HCT116 (cell line): ENCODE results near the gene GALNT16.

Source experiments
- EZH2 ChIP-seq: fragments of 200-600 bp; sonication (generic); IDR thresholded peaks from 2 replicates; pipeline ENCODE4 v1.6.1; 2017; ENCODE audit warnings: antibody characterized with exemption, mixed run types
- MAX ChIP-seq: IDR thresholded peaks from 2 replicates; pipeline ENCODE4 v1.6.1; 2012
- POLR2AphosphoS5 ChIP-seq: IDR thresholded peaks from 2 replicates; pipeline ENCODE4 v1.6.1; 2011; ENCODE audit warnings: mild to moderate bottlenecking, low read depth, low read length, moderate library complexity
- RAD21 ChIP-seq: IDR thresholded peaks from 2 replicates; pipeline ENCODE4 v1.6.1; 2012; ENCODE audit warnings: low read depth, mild to moderate bottlenecking
- YY1 ChIP-seq: IDR thresholded peaks from 2 replicates; pipeline ENCODE4 v1.6.1; 2011; ENCODE audit warnings: low read length, low read depth, moderate library complexity, mild to moderate bottlenecking; ENCODE audit not compliant: insufficient replicate concordance; ENCODE audit errors: extremely low read depth
- TF ChIP-seq, protein P1 (sequence below), 3 experiments: fragments of 200-600 bp in 1 of 3; sonication (generic) in 1 of 3; IDR thresholded peaks in 2 of 3; conservative IDR thresholded peaks in 1 of 3; 2 replicates each; pipeline ENCODE4 v1.5.1; 2012 to 2017; ENCODE audit warnings: low read depth in 2 of 3, low read length in 2 of 3, antibody characterized with exemption in 1 of 3, borderline replicate concordance in 1 of 3, control low read depth in 1 of 3, mild to moderate bottlenecking in 1 of 3, mixed read lengths in 1 of 3, mixed run types in 1 of 3, moderate library complexity in 1 of 3; ENCODE audit not compliant: insufficient read depth in 1 of 3

DNA sequence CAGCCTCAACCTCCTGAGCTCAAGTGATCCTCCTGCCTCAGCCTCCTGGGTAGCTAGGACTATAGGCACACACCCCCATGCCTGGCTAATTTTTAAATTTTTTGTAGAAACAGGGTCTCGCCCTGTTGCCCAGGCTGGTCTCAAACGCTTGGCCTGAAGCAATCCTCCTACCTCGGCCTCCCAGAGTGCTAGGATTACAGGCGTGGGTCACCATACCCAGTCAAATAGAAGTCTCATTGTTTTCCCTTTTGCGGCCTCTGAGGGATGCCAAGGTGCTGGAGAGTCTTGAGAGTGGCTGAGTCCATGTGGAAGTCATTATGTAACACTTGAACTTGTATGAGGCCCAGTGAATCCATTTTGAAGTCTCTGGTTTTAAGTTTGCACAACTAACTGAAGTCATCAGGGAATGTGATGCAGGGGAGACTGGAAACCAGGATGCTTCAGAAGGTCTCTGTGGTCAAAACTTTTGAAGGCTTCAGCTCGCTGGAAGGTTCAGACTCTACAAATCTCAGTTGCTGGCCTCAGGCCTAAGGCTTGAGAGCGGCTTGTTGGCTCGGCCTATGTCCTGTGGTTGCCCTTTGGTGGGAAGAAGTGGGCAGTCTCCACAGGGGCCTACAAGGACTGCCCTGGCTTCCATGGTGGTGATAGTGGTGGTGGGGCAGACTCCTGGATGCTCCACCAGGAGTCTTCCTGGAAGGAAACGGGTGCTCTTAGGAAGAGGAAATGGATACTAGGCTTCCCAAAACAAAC, 29.2 kb downstream of the GALNT16 start:
- TF ChIP-seq, protein P1, sequence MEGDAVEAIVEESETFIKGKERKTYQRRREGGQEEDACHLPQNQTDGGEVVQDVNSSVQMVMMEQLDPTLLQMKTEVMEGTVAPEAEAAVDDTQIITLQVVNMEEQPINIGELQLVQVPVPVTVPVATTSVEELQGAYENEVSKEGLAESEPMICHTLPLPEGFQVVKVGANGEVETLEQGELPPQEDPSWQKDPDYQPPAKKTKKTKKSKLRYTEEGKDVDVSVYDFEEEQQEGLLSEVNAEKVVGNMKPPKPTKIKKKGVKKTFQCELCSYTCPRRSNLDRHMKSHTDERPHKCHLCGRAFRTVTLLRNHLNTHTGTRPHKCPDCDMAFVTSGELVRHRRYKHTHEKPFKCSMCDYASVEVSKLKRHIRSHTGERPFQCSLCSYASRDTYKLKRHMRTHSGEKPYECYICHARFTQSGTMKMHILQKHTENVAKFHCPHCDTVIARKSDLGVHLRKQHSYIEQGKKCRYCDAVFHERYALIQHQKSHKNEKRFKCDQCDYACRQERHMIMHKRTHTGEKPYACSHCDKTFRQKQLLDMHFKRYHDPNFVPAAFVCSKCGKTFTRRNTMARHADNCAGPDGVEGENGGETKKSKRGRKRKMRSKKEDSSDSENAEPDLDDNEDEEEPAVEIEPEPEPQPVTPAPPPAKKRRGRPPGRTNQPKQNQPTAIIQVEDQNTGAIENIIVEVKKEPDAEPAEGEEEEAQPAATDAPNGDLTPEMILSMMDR (IDR thresholded peaks at IDR 0.05 in 2 of 3, conservative IDR thresholded peaks at IDR 0.05 in 1 of 3; ENCODE audit: borderline replicate concordance in 1 of 3, insufficient read depth in 1 of 3, low read depth in 2 of 3, low read length in 2 of 3) = no peak
- TF ChIP-seq YY1 (no peak), POLR2AphosphoS5 (no peak), MAX (no peak), EZH2 (no peak), RAD21 (no peak)
